ENCODE measurements around the gene SRSF7.

DNA sequence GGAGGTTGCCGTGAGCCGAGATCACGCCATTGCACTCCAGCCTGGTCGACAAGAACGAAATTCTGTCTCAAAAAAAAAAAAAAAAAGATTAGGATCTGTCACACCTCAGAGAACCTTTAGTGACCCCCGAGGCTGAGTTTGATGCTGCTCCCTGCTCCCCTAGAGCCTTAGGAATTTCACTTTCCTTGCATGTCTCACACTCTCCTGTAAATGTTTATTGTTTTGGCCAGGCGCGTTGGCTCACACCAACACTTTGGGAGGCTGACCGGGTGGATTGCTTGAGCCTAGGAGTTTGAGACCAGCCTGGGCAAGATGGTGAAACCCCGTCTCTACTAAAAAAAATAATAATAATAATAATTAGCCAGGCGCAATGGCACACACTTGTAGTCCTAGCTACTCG lies 31.5 kb downstream of the SRSF7 start:
- TF ChIP-seq POLR2A (IDR thresholded peaks at IDR 0.05) = no peak
- TF ChIP-seq, protein P1, sequence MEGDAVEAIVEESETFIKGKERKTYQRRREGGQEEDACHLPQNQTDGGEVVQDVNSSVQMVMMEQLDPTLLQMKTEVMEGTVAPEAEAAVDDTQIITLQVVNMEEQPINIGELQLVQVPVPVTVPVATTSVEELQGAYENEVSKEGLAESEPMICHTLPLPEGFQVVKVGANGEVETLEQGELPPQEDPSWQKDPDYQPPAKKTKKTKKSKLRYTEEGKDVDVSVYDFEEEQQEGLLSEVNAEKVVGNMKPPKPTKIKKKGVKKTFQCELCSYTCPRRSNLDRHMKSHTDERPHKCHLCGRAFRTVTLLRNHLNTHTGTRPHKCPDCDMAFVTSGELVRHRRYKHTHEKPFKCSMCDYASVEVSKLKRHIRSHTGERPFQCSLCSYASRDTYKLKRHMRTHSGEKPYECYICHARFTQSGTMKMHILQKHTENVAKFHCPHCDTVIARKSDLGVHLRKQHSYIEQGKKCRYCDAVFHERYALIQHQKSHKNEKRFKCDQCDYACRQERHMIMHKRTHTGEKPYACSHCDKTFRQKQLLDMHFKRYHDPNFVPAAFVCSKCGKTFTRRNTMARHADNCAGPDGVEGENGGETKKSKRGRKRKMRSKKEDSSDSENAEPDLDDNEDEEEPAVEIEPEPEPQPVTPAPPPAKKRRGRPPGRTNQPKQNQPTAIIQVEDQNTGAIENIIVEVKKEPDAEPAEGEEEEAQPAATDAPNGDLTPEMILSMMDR (IDR thresholded peaks at IDR 0.05) = no peak

All from uterus (tissue), 2 donors.